Prostate gland (tissue), 2 donors: ENCODE results near the gene RIPPLY3.

Experiments used
- CTCF ChIP-seq, 4 experiments: fragments of 200-600 bp in 2 of 4; fragments of 450-650 bp in 2 of 4; sonication (generic) in 2 of 4; IDR thresholded peaks; 1 replicate in 3 of 4; 2 replicates in 1 of 4; pipeline ENCODE4 v1.5.1; 2016 to 2019; ENCODE audit warnings: antibody characterized with exemption in 4 of 4, mild to moderate bottlenecking in 2 of 4, moderate library complexity in 2 of 4
- POLR2A ChIP-seq: fragments of 450-650 bp; IDR thresholded peaks from one replicate; pipeline ENCODE4 v1.6.1; 2016; ENCODE audit warnings: antibody characterized with exemption, mild to moderate bottlenecking

- TF ChIP-seq CTCF (IDR thresholded peaks at IDR 0.05) (no peak), POLR2A (no peak)
Measured at GRCh38 chr21:37008724-37009123, 2.2 kb downstream of the RIPPLY3 start.
